ENCODE data around the gene PCSK6.
"Not testable (repeated sequence)": the region's sequence is repeated elsewhere in the genome, so short reads cannot be mapped to it uniquely, and the experiment has no call there.

Gene PCSK6

DNA sequence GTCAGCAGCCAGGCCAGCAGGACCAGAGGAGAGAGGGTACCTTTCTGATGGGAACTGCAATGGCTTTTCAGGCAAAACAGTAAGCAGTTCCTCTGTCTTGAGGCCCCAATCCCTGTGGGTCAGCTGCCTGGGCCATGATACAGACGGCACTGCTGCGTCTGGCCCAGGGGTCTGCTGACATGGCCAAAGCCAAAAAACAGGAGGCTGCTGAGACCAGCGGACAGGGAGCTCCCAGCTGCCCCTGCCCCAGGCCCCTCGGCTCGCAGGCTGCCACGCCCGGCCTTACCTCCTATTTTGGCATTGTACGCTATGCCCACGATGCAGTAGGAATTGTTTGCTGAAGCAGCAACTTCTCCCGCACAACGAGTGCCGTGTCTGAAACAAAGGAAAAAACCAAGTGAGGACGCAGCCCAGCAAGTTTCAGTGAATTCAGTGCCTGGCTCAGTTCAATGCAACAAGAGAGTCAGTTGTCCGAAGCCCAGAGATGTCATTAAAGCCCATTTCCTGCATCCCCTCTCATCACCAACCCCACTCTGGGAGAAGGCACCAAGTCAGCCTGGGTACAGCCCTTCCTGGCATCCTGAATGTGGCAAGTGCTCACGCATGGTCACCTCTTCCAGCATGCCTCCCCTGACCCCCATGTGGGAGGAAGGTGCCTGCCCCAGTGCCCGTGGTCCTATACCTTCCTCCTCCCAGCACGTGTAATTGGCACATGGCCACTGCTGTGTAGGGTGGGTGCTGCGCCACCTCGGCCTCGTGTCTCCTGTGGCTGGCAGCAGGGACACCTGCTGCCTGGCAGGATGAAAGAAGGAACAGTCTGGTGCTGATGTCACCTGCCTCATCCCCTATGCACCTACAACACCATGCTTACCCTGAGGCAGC lies 61.7 kb downstream of the PCSK6 start:
- DNase-seq: no peak

GRCh38 chr15:101426761-101427333 lies 62.7 kb downstream of the PCSK6 start:
- no peak for DNase-seq

GRCh38 chr15:101425787-101426365 lies 63.6 kb downstream of the PCSK6 start:
- no peak for DNase-seq

DNA sequence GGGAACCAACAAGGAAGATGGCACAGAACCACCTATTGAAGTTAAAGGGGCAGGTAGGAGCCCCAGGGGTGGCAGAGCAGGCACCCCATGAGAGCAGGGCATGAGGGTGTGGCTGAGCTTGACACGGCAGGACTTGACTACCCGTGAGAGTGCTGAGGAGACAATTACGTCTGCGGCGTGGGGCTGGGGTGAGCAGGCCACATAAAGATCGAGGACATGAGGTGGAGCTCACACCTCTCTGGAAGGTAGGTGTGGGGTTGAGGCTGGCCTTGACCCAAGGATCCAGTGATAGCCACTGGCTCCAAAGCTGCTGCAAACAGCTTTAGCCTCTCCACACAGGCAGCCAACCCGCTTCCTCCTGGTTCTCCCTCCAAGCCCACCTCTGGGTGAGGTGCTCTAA lies 64.5 kb downstream of the PCSK6 start:
- DNase-seq: no peak

- no peak for DNase-seq
These were observed 69.3 kb downstream of the PCSK6 start for GRCh38 chr15:101420232-101420631.

- DNase-seq: not testable (repeated sequence)
These were observed 73.0 kb downstream of the PCSK6 start for GRCh38 chr15:101416475-101416874.

DNA sequence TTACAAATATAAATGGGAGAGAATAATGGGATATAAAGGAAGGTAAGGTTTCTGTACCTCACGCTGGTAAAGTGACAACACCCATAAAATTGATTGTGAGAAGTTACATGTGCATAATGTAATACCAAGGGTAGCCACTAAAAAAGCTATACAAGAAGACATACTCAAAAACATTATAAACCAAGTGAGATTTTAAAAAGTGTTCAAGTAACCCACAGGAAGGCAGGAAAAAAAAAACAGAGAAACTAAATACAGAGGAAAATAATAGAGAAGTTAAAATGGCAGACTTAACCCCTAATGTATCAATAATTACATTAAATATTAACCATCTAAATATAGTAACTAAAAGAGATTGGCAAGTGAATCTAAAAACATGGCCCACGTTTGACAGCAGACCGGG lies 76.3 kb downstream of the PCSK6 start:
- no peak for DNase-seq

- no peak for DNase-seq
These were observed 77.9 kb downstream of the PCSK6 start for GRCh38 chr15:101411581-101411980.

- no peak for DNase-seq
These were observed 78.4 kb downstream of the PCSK6 start for GRCh38 chr15:101411085-101411484.

GRCh38 chr15:101410612-101411011 lies 78.9 kb downstream of the PCSK6 start:
- DNase-seq: no peak

- no peak for DNase-seq
These were observed 79.9 kb downstream of the PCSK6 start for GRCh38 chr15:101409621-101410020.

GRCh38 chr15:101407966-101408775 lies 81.3 kb downstream of the PCSK6 start:
- no peak for DNase-seq

DNA sequence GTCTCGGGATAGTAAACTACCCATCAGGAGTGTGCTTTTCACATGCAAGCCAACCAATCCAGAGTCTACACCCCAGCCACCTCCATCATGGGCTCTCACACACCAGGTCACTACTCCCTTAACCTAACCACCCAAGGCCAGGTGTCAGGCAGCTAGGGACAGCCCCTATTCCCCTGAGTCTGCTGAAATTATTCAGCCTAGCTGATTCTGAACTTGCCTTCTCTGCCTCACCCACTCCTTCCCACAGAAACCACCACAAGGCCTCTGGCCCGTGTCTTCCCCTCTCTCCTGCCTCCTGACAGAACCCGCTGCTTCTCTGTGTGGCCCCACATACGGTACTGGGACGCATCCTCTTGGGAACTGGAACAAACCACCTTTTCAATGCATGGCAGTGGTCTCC lies 82.1 kb downstream of the PCSK6 start:
- DNase-seq: no peak

DNA sequence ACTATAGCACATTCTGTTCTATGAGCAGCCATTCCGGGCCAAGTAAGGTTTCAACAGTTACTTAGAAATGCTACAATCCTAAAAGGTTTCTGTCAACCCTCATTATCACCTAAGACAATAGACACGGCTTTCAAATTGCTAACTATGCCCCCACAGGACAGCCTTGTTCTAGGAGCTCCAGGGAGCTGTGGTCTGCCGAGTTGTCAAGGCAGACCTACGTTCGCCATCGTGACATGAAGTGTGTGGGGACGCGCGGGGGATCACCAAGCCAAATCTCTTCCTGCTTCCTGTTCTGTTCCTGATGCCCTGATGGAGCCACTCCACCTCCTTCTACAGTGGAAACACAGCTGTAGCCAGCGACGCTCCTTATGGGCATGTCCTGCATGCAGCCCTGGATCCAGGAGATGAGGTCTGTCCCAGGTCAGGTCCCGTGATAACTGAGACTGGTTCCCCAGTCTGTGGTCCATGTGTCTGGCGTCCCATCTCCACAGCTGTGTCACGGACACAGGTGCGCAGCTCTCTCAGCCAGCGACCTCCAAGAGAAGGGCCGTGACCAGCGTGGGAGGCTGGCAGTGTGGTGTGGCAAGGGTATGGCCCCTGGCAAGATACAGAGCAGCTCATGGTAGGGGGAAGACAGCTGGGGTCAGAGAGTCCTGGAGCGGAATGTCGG lies 82.8 kb downstream of the PCSK6 start:
- no peak for DNase-seq

GRCh38 chr15:101406036-101406435 lies 83.5 kb downstream of the PCSK6 start:
- no peak for DNase-seq

- no peak for DNase-seq
These were observed 85.3 kb downstream of the PCSK6 start for GRCh38 chr15:101404245-101404644.

GRCh38 chr15:101402883-101403282 lies 86.6 kb downstream of the PCSK6 start:
- DNase-seq: not testable (repeated sequence)

DNA sequence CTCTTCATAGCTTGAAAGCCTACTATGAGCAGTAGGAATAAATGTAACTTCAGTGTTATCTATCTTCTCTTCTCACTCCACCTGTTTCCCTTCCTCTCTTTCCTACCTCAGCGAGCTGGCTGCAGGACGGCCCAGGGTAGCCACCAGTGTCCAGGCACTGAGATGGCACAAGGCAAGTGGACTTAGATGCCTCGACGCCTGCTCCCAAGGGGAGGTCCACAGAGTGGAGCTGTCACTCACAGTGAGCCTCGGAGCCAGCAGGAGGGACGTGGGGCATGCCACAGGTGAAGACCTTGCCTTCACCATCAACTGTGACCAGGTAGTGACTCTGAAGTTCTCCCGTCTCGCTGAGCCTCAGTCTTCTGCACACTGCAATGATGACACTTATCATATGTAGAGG lies 88.2 kb downstream of the PCSK6 start:
- DNase-seq: no peak

GRCh38 chr15:101399431-101399830 lies 90.1 kb downstream of the PCSK6 start:
- no peak for DNase-seq

DNA sequence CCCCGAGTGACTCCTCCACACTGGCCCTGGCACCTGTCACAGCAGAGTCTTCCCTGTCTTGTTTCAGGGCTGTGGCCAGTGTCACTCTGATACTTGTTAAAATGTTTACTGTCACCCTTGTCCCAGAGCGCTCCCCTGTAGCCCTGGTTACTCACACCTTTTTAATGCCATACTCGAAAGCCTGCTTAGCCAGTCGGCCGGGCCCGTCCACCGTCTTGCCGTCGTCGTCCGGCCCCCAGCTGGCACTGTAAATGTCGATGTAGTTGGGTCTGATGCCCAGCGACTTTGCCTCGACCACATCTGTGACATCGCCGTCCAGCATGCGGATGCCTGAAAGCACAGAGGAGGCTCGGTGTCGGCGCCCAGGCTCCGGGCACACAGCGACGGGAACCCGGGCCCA lies 91.3 kb downstream of the PCSK6 start:
- DNase-seq: no peak

GRCh38 chr15:101397521-101398003 lies 91.9 kb downstream of the PCSK6 start:
- no peak for DNase-seq

DNA sequence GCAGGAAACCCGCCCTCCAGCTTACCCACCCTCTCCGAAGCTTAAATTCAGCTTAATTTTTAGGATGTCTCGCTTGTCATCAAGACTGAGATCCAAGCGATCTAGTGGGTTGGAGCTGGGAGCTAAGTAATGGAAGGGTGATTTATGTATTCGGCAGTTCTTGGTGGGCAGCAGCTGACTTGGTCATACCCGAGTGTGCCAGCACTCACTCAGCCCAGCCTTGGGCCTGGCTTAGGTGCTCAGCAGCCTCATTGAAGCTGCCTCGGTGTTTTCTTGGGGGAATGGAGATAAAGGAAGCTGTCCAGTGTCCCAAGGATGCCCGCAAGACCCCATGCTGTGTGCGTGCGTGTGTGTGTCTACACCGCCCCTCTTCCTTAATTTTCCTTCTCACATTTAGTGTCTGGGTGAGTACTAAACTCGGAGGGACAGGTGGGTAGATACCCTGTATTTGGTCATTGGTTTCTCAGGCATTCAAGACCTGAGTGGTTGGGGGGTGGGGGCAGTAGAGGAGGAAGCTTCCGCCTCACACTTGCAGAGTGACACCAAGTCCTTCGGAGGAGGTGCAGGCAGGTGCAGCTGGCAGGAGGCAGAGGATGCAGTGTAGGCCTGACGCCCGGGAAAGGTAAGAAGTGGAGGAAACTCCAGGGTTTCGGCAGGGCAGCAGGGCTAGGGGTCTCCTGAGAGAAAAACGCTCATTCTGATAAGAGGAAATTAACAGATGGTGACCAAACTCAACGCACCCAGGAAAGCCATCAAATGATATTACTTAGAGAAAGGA lies 92.8 kb downstream of the PCSK6 start:
- DNase-seq: no peak
